DMS79 (cell line): ENCODE data around the gene MYCL.
A peak's percentile ranks its signal among the peaks of the same experiment; 100 is the strongest.

Experiments
- DNase-seq: peaks from one replicate; lab custom pipeline; 2025; lab: John Stamatoyannopoulos, UW

Gene MYCL

GRCh38 chr1:39852214-39852791, 49.4 kb downstream of the MYCL start:
- DNase-seq = no peak

DNA sequence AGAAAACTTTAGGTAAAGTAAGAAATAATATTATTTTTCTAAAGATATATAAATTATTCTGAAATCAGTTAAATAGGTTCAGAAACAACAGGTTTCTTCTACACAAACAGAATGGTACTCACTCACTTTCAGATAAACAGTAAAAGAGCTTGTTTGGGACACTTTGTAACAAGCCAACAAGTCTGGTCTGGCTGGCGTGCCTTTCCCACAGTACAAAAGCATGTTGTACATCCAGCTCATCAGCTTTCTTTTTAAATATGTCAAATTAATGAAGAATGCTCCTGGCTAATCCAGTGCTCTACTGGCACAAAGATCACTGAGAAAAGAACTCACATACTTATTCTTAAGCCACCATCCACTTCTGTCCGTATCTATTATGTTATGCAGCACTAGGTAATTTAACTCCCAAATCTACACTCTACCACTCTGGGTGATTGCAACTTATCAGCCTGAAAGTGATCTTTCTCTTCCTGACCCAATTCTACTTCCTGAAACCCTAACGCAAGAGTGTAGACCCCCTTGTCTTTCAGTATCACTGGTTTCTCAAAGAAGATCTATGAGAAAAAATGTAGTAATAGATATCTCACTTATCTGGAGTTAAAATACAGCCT, 51.0 kb downstream of the MYCL start:
- DNase-seq = no peak

GRCh38 chr1:39849203-39849602, 52.5 kb downstream of the MYCL start:
- no peak for DNase-seq

DNA sequence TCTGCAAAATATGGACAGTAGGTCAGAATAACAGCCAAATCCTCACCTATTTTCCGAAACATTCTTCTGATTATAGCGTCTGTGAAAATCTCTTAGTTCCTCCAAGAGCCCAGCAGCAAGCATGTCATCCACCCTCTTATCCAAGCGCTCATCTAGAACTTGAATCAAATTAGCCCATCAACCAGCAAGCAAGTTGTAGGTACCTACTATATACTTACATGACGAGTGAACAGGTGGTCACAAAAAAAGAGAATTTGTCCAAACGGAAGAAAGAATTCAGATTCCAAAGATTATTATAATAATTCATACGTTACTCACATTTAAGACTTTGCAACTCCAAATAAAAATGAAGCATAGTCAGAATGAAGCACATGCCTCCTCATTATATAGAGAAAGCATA, 53.8 kb downstream of the MYCL start:
- no peak for DNase-seq

DNA sequence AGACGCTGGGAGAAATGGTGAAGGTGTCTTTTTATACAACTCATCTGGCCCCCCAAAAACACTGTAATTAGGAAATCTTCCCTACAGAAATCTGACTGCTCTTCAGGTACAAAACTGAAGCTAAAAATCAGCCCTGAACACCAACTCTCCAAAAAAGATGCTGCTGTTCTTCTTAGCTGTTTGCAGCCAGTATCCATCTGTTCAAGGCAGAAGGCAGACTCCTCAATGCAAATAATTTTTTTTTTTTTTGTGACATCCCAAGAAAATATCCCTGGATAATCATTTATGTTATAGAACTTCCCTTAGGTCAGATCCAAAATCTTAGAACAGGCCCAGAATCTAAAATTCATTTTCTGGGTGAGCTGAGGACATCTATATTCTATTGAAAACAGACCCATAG, 54.9 kb downstream of the MYCL start:
- DNase-seq = no peak

DNA sequence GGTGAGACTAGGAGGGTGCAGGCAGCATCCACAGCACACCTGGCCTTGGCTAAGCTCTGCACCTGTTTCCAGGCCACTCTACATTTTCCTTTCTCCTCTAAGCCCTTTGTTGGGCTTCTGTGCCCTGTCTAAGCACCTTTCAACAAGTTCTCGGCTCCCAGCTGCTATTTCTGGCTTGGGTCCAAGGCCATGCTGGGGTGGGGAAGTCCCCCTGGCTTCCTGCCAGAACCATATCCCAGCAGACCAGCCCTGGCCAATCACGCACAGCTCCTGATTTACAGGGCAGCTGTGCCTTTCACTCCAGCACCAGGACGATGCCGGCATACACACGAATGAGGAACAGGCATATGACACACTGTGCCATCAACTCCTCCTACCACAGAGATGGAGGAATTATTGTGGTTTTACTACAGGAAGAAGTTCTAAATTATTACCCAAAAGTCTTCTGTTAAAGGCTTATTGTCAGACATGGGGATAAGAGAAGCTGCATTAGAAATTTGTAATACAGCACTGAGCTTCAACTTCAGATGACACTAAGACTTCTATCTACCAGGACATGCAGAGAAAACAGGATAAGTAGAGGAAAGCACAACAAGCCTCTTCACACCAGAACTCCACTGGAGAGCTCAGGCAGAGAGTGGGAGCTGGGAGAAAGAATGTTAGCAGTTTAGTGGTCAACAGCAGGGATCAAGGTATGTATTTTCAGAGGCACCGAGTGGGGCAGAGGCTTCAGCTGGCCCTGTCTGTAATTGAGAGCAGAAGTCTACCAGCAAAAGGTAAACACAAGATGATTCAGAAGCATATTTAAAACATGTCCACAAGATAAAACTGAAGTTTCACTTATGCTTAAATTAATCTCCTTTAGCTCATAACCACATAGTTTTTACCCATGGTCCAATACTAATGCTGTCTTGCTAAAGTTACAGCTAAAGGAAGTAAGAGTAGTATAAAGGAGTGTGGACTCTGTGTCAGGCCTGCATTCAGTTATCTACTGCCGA, 55.8 kb downstream of the MYCL start:
- peak; percentile 99 for DNase-seq
